Kidney tubule cell (primary cell): Measurements from ENCODE around the gene ECI1.
"Not testable (repeated sequence)": the region's sequence is repeated elsewhere in the genome, so short reads cannot be mapped to it uniquely, and the experiment has no call there.

Experiments used
- DNase-seq: peaks from one replicate; pipeline ENCODE4 v3.0.0-alpha.2; 2018; ENCODE audit warnings: low spot score

The ECI1 gene

GRCh38 chr16:2210386-2211365 lies 40.7 kb downstream of the ECI1 start, which contains the start of gene BRICD5:
Gene BRICD5 (minus strand): TSS chr16:2210863. CDS start chr16:2210833, 30 bp downstream.
- DNase-seq = no peak

- DNase-seq = no peak
These were observed 41.4 kb downstream of the ECI1 start for GRCh38 chr16:2210009-2210332.

GRCh38 chr16:2209258-2210008 lies 42.0 kb downstream of the ECI1 start:
- no peak for DNase-seq

- DNase-seq = no peak
These were observed 42.6 kb downstream of the ECI1 start for GRCh38 chr16:2208772-2209171.

- DNase-seq = no peak
These were observed 43.1 kb downstream of the ECI1 start for GRCh38 chr16:2208308-2208707.

GRCh38 chr16:2207872-2208271 lies 43.5 kb downstream of the ECI1 start:
- no peak for DNase-seq

GRCh38 chr16:2206780-2207433 lies 44.5 kb downstream of the ECI1 start:
- DNase-seq = no peak

GRCh38 chr16:2206420-2206779 lies 45.0 kb downstream of the ECI1 start:
- no peak for DNase-seq

GRCh38 chr16:2205967-2206313 lies 45.4 kb downstream of the ECI1 start:
- DNase-seq = no peak

GRCh38 chr16:2205104-2205966 lies 46.1 kb downstream of the ECI1 start, which contains the start of gene MLST8:
Gene MLST8 (plus strand): TSS chr16:2205454. CDS start chr16:2206086, 632 bp downstream.
- DNase-seq = peak; percentile 86

- DNase-seq = no peak
These were observed 46.8 kb downstream of the ECI1 start for GRCh38 chr16:2204416-2205103.

- not testable (repeated sequence) for DNase-seq
These were observed 48.2 kb downstream of the ECI1 start for GRCh38 chr16:2203119-2203688.

GRCh38 chr16:2200313-2200712 lies 51.1 kb downstream of the ECI1 start:
- DNase-seq = no peak

- DNase-seq = no peak
These were observed 51.7 kb downstream of the ECI1 start for GRCh38 chr16:2199621-2200139.

- DNase-seq = no peak
These were observed 52.3 kb downstream of the ECI1 start for GRCh38 chr16:2199095-2199494.

- no peak for DNase-seq
These were observed 53.1 kb downstream of the ECI1 start for GRCh38 chr16:2198283-2198682.

GRCh38 chr16:2197765-2198164 lies 53.6 kb downstream of the ECI1 start:
- no peak for DNase-seq

- DNase-seq = no peak
These were observed 54.3 kb downstream of the ECI1 start for GRCh38 chr16:2196981-2197511.

GRCh38 chr16:2196162-2196980 lies 55.0 kb downstream of the ECI1 start, which contains the start of gene CASKIN1:
Gene CASKIN1 (minus strand): TSS chr16:2196605. CDS start chr16:2196432, 173 bp downstream.
- peak; percentile 16 for DNase-seq
